ENCODE data around the gene LLGL1. TPM values are rescaled to one million over a fixed set of nuclear protein-coding genes. Genes with fewer than 3 reads are reported as not detected.

LLGL1 gene
- total and polyA plus RNA-seq, 2 donors (not counting 1 experiment from before 2014, with no cell fraction given), result 14.9 to 15.2 TPM

DNA sequence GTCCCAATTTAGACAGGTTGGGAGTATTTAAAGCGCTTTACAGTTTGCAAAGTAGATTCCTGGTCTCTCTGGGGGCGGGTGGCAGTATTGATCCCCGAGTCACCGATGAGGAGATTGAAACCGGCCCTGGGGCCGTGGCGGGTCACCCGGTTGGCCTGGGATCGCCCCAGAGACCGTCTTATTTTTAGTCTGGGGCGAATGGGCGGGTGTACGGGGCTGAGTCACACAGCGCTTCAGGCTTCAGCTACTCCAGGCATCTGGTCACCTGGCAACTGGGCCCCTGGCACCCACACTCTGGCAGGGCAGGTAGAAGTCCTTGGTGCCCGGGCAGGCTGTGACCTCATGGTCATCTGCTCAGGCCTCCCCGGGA, 35.7 kb downstream of the LLGL1 start:
- ChIA-PET POLR2A (interaction anchor here (0.6 kb wide), 1 partner anchor 105 kb away, joined by 5 read pairs; no protein-coding TSS in a partner anchor), CTCF (interaction anchor here (1.2 kb wide), 1 partner anchor 13 kb away, joined by 6 read pairs; no protein-coding TSS in a partner anchor)
- Mint-ChIP-seq H3K27ac (peak overlapping the region; percentile 87), H3K4me3 (peak overlapping the region; percentile 86), H3K27me3 (no peaks in the 10 kb centered on the region), H3K9me3 (ENCODE audit: insufficient read depth) (no peaks in the 10 kb centered on the region), H3K4me1 (peaks cover 28% of the 10 kb centered on the region)
- no peaks in the 10 kb centered on the region for H3K9me3 ChIP-seq (ENCODE audit: control extremely low read depth in 1 of 3, control insufficient read depth in 2 of 3, insufficient read depth in 1 of 3, low read length in 2 of 3)
- peak overlapping the region; percentile 84 to 89 for H3K27ac ChIP-seq (ENCODE audit: low read length in 2 of 2)
- peaks cover 22% of the 10 kb centered on the region for H4K20me1 ChIP-seq (ENCODE audit: control insufficient read depth, insufficient read depth, low read length, poor library complexity, severe bottlenecking)
- intact Hi-C loops (cut with micrococcal nuclease), result no loop called here
- H3K4me3 ChIP-seq (ENCODE audit: control extremely low read depth in 1 of 5, extremely low read depth in 1 of 5, insufficient read depth in 1 of 5, low read depth in 2 of 5, low read length in 4 of 5), result peak overlapping the region; percentile 45 to 88 (median 77)
- H3K9ac ChIP-seq (ENCODE audit: low read length), result peak overlapping the region; percentile 75
- peaks cover 50% of the 10 kb centered on the region for H3K79me2 ChIP-seq (ENCODE audit: control insufficient read depth, insufficient read depth, low read length)
- no peaks in the 10 kb centered on the region for H3K27me3 ChIP-seq (replicated peaks in 1 of 4; ENCODE audit: control extremely low read depth in 1 of 4, control insufficient read depth in 3 of 4, insufficient read depth in 4 of 4, low read length in 3 of 4)
- peak overlapping the region; percentile 83 for H3K4me2 ChIP-seq (replicated peaks; ENCODE audit: low read depth, low read length, poor library complexity, severe bottlenecking)
- no peak for DNase-seq
- peaks cover 28 to 43% of the 10 kb centered on the region in 2 donors for H3K4me1 ChIP-seq (ENCODE audit: control insufficient read depth in 2 of 2, insufficient read depth in 2 of 2, low read length in 2 of 2)
- peaks cover 0 to 29% of the 10 kb centered on the region in 2 experiments for H3K36me3 ChIP-seq (replicated peaks in 1 of 2; ENCODE audit: control extremely low read depth in 1 of 2, control insufficient read depth in 1 of 2, extremely low read depth in 1 of 2, insufficient read depth in 2 of 2, low read length in 1 of 2)
- no peak for ATAC-seq (ENCODE audit: low read depth)
- TF ChIP-seq, protein P1, sequence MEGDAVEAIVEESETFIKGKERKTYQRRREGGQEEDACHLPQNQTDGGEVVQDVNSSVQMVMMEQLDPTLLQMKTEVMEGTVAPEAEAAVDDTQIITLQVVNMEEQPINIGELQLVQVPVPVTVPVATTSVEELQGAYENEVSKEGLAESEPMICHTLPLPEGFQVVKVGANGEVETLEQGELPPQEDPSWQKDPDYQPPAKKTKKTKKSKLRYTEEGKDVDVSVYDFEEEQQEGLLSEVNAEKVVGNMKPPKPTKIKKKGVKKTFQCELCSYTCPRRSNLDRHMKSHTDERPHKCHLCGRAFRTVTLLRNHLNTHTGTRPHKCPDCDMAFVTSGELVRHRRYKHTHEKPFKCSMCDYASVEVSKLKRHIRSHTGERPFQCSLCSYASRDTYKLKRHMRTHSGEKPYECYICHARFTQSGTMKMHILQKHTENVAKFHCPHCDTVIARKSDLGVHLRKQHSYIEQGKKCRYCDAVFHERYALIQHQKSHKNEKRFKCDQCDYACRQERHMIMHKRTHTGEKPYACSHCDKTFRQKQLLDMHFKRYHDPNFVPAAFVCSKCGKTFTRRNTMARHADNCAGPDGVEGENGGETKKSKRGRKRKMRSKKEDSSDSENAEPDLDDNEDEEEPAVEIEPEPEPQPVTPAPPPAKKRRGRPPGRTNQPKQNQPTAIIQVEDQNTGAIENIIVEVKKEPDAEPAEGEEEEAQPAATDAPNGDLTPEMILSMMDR (IDR thresholded peaks at IDR 0.05), result no peak
- 6% methylated on average over 16 of the region's 16 CpGs for WGBS (ENCODE audit: insufficient coverage)
- peak overlapping the region; percentile 87 for H2AFZ ChIP-seq (ENCODE audit: insufficient read depth, low read depth, low read length, poor library complexity, severe bottlenecking)

DNA sequence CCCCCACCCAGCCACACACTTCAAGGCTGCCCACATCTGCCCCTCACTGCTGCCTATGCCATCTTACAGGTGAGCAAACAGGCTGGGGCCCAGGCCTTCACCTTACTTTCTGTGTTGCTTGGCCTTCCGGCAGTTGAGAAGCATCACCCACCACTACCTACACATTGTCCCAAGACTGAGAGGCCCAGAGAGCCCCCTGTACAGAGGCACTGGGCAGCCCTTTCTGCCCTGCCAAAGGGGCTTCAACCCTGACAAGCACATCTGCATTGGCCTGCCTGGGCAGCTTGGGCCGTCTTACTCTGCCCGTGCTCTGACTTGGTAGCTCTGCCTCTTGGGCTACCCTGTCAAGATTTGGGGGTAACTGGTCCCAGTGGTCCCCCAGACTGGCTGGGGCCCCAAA, 36.2 kb downstream of the LLGL1 start:
- peaks cover 45% of the 10 kb centered on the region for H3K79me2 ChIP-seq (ENCODE audit: control insufficient read depth, insufficient read depth, low read length)
- H3K9me3 Mint-ChIP-seq (ENCODE audit: insufficient read depth), result no peaks in the 10 kb centered on the region
- intact Hi-C loops (cut with micrococcal nuclease), result no loop called here
- no peak for TF ChIP-seq EZH2 (IDR thresholded peaks at IDR 0.05; ENCODE audit: borderline replicate concordance, insufficient read depth, low read depth, low read length, poor library complexity, severe bottlenecking)
- TF ChIP-seq, protein P1 (IDR thresholded peaks at IDR 0.05), result no peak
- DNase-seq, result no peak
- no peaks in the 10 kb centered on the region for H3K9me3 ChIP-seq (ENCODE audit: control extremely low read depth in 1 of 3, control insufficient read depth in 2 of 3, insufficient read depth in 1 of 3, low read length in 2 of 3)
- peaks cover 24% of the 10 kb centered on the region for H3K4me1 Mint-ChIP-seq
- peaks cover 0 to 29% of the 10 kb centered on the region in 2 experiments for H3K36me3 ChIP-seq (replicated peaks in 1 of 2; ENCODE audit: control extremely low read depth in 1 of 2, control insufficient read depth in 1 of 2, extremely low read depth in 1 of 2, insufficient read depth in 2 of 2, low read length in 1 of 2)
- peak overlapping the region; percentile 86 for H3K4me3 Mint-ChIP-seq
- H3K4me2 ChIP-seq (replicated peaks; ENCODE audit: low read depth, low read length, poor library complexity, severe bottlenecking), result peak overlapping the region; percentile 83
- ChIA-PET CTCF (interaction anchor here (1.2 kb wide), 1 partner anchor 14 kb away, joined by 6 read pairs; no protein-coding TSS in a partner anchor), POLR2A (interaction anchor here (0.6 kb wide), 1 partner anchor 104 kb away, joined by 5 read pairs; no protein-coding TSS in a partner anchor)
- H3K27ac ChIP-seq (ENCODE audit: low read length in 2 of 2), result peak overlapping the region in 1 of 2 donors; percentile 84
- no peaks in the 10 kb centered on the region for H3K27me3 ChIP-seq (replicated peaks in 1 of 4; ENCODE audit: control extremely low read depth in 1 of 4, control insufficient read depth in 3 of 4, insufficient read depth in 4 of 4, low read length in 3 of 4)
- peak overlapping the region in 2 of 5 experiments; percentile 75 to 88 for H3K4me3 ChIP-seq (ENCODE audit: control extremely low read depth in 1 of 5, extremely low read depth in 1 of 5, insufficient read depth in 1 of 5, low read depth in 2 of 5, low read length in 4 of 5)
- H3K4me1 ChIP-seq (ENCODE audit: control insufficient read depth in 2 of 2, insufficient read depth in 2 of 2, low read length in 2 of 2), result peaks cover 28 to 41% of the 10 kb centered on the region in 2 donors
- peak overlapping the region; percentile 56 for H3K27ac Mint-ChIP-seq
- peak overlapping the region; percentile 75 for H3K9ac ChIP-seq (ENCODE audit: low read length)
- no peaks in the 10 kb centered on the region for H3K27me3 Mint-ChIP-seq
- peaks cover 17% of the 10 kb centered on the region for H4K20me1 ChIP-seq (ENCODE audit: control insufficient read depth, insufficient read depth, low read length, poor library complexity, severe bottlenecking)
- WGBS (ENCODE audit: insufficient coverage), result 96% methylated on average over 3 of the region's 3 CpGs
- no peak overlapping the region for H2AFZ ChIP-seq (ENCODE audit: insufficient read depth, low read depth, low read length, poor library complexity, severe bottlenecking)
- no peak for ATAC-seq (ENCODE audit: low read depth)

All from B cell (primary cell).